HTR-8/SVneo (cell line): Measurements from ENCODE around the gene CREB5.

Source experiments
- DNase-seq: peaks from one replicate; pipeline ENCODE4 v3.0.0; 2011; ENCODE audit warnings: low spot score, mixed read lengths; ENCODE audit not compliant: insufficient read length
- FAIRE-seq: peaks from 2 replicates; lab custom pipeline; 2011; peaks lifted over from hg19 to GRCh38; lab: Jason Lieb, UNC

Gene CREB5

GRCh38 chr7:28474282-28474638 is 61.9 kb downstream of the CREB5 start:
- no peak for DNase-seq
- FAIRE-seq: no peak

GRCh38 chr7:28474640-28475039 is 62.3 kb downstream of the CREB5 start:
- FAIRE-seq (no peak), DNase-seq (no peak)

- FAIRE-seq (no peak), DNase-seq (no peak)
These were observed 64.7 kb downstream of the CREB5 start for GRCh38 chr7:28477041-28477442.

- FAIRE-seq (no peak), DNase-seq (no peak)
These were observed 66.3 kb downstream of the CREB5 start for GRCh38 chr7:28478656-28479055.

- DNase-seq (no peak), FAIRE-seq (no peak)
These were observed 67.2 kb downstream of the CREB5 start for GRCh38 chr7:28479507-28479947.

GRCh38 chr7:28480595-28480994 is 68.3 kb downstream of the CREB5 start:
- DNase-seq (no peak), FAIRE-seq (no peak)

- no peak for DNase-seq
- FAIRE-seq: no peak
These were observed 69.0 kb downstream of the CREB5 start for GRCh38 chr7:28481091-28481926.

GRCh38 chr7:28483112-28483511 is 70.8 kb downstream of the CREB5 start:
- FAIRE-seq: no peak
- no peak for DNase-seq

- DNase-seq: no peak
- FAIRE-seq: no peak
These were observed 71.7 kb downstream of the CREB5 start for GRCh38 chr7:28483908-28484605.

GRCh38 chr7:28484606-28484935 is 72.3 kb downstream of the CREB5 start:
- DNase-seq (no peak), FAIRE-seq (no peak)

GRCh38 chr7:28487487-28487886 is 75.2 kb downstream of the CREB5 start:
- FAIRE-seq (no peak), DNase-seq (no peak)

GRCh38 chr7:28488061-28488791 is 75.9 kb downstream of the CREB5 start:
- FAIRE-seq (no peak), DNase-seq (no peak)

- no peak for FAIRE-seq
- DNase-seq: no peak
These were observed 78.5 kb downstream of the CREB5 start for GRCh38 chr7:28490831-28491230.

GRCh38 chr7:28493477-28493876 is 81.2 kb downstream of the CREB5 start:
- FAIRE-seq (no peak), DNase-seq (no peak)

GRCh38 chr7:28497009-28497408 is 84.7 kb downstream of the CREB5 start:
- no peak for DNase-seq

GRCh38 chr7:28498636-28499035 is 86.3 kb downstream of the CREB5 start:
- DNase-seq (no peak), FAIRE-seq (no peak)

More at GRCh38 chr7:28497009-28497408, 84.7 kb downstream of the CREB5 start:
- no peak for FAIRE-seq

GRCh38 chr7:28500138-28500537 is 87.8 kb downstream of the CREB5 start:
- no peak for FAIRE-seq
- no peak for DNase-seq

GRCh38 chr7:28502408-28502807 is 90.1 kb downstream of the CREB5 start:
- FAIRE-seq: no peak
- DNase-seq: no peak

GRCh38 chr7:28503396-28503795 is 91.1 kb downstream of the CREB5 start:
- DNase-seq (no peak), FAIRE-seq (no peak)

- peak; percentile 42 for FAIRE-seq
These were observed 92.7 kb downstream of the CREB5 start for GRCh38 chr7:28505014-28505413.

GRCh38 chr7:28505867-28506266 is 93.5 kb downstream of the CREB5 start:
- FAIRE-seq (no peak), DNase-seq (no peak)

More at GRCh38 chr7:28505014-28505413, 92.7 kb downstream of the CREB5 start:
- DNase-seq: no peak
